ENCODE data around the gene PDZRN4.

GRCh38 chr12:41336041-41336549, 148.0 kb downstream of the PDZRN4 start:
- no peak for TF ChIP-seq CTCF (IDR thresholded peaks at IDR 0.05; ENCODE audit: insufficient read depth, low read length, poor library complexity, severe bottlenecking)
- TF ChIP-seq EZH2phosphoT487 (conservative IDR thresholded peaks at IDR 0.05; ENCODE audit: low read length) = no peak
